Adrenal gland (tissue), 12 donors: Measurements from ENCODE around the gene METTL25B. TPM values are rescaled to one million over a fixed set of nuclear protein-coding genes. Genes with fewer than 3 reads are reported as not detected.

Experiments
- DNase-seq, 7 donors: peaks; one replicate each; pipeline ENCODE4 v3.0.0-alpha.2; 2019 to 2020
- H3K27ac ChIP-seq, 5 donors: fragments of 200-600 bp; sonication (generic) in 4 of 5; 1 replicate in 3 of 5; 2 replicates in 2 of 5; pipeline versions ENCODE4 v1.5.1 to v1.8.0; 2016 to 2020; ENCODE audit warnings: mild to moderate bottlenecking in 1 of 5
- H3K27me3 ChIP-seq: fragments of 200-600 bp; 2 replicates; pipeline ENCODE4 v1.8.0; 2021
- H3K36me3 ChIP-seq, 2 donors: fragments of 200-600 bp; replicated peaks in 1 of 2; 1 replicate in 1 of 2; 2 replicates in 1 of 2; pipeline versions ENCODE4 v1.5.1 to v1.8.0; 2018 to 2022
- H3K4me1 ChIP-seq, 2 donors: fragments of 200-600 bp; replicated peaks in 1 of 2; 1 replicate in 1 of 2; 2 replicates in 1 of 2; pipeline versions ENCODE4 v1.5.1 to v1.8.0; 2018 to 2021
- H3K4me3 ChIP-seq, 4 donors: fragments of 200-600 bp; sonication (generic) in 3 of 4; one replicate each; pipeline ENCODE4 v1.5.1; 2016 to 2018
- H3K9me3 ChIP-seq, 3 donors: fragments of 200-600 bp; sonication (generic) in 1 of 3; replicated peaks in 1 of 3; 1 replicate in 2 of 3; 2 replicates in 1 of 3; pipeline versions ENCODE4 v1.5.1 to v1.8.0; 2016 to 2021
- POLR2A ChIP-seq, 2 donors: fragments of 450-650 bp; IDR thresholded peaks; one replicate each; pipeline ENCODE4 v1.6.1; 2017; ENCODE audit warnings: antibody characterized with exemption in 2 of 2, mild to moderate bottlenecking in 2 of 2, moderate library complexity in 1 of 2
- WGBS, 4 donors: extraction: QIAGEN DNeasy Blood & Tissue Kit in 2 of 4; methylation state at CpG; one replicate each; pipeline versions ENCODE4 v1.1.5 to v1.1.7; 2013 to 2017; 5-methylcytosine and 5-hydroxymethylcytosine counted together
- intact Hi-C, 2 donors: fragments of 100-400 bp; cut with DNase I; formaldehyde crosslinking; loops; one replicate each; pipeline versions ENCODE4 v1.14.1 to v1.15.0; 2022 to 2023
- polyA plus RNA-seq, 3 donors: library from polyadenylated mRNA; stranded (reverse); fragments of 200-250 nt in 2 of 3; fragments of 350-450 nt in 1 of 3; fragmentation: Illumina TruSeq in 1 of 3; extraction: RNeasy Lipid Tissue Mini Kit (QIAGEN cat#74804) in 1 of 3; gene quantifications; one replicate each; pipeline ENCODE4 v1.2.3, GENCODE V29; 2013 to 2014
- total RNA-seq, 9 donors: library from RNA; depleted of rRNA in 4 of 9; stranded (reverse); fragments of >200 nt in 4 of 9; fragments of 120-200 nt in 1 of 9; fragmentation: NEBNext Ultra II Directional in 1 of 9; extraction: Animal tissue kit (Norgen Biotek cat#: 25700) in 1 of 9; gene quantifications; one replicate each; pipeline versions ENCODE4 v1.1.0 to v1.2.4, GENCODE V29; 2013 to 2023
- TF ChIP-seq, protein P1 (sequence below), 6 experiments: fragments of 450-650 bp in 4 of 6; fragments of 200-600 bp in 2 of 6; sonication (generic) in 1 of 6; IDR thresholded peaks; 1 replicate in 5 of 6; 2 replicates in 1 of 6; pipeline versions ENCODE4 v1.5.1 to v1.8.0; 2016 to 2021; ENCODE audit warnings: antibody characterized with exemption in 6 of 6, mild to moderate bottlenecking in 2 of 6, moderate library complexity in 1 of 6
- donor health status: healthy with polysubstance abuse.
- donor health status: Bipolar disorder and iron deficiency.
- donor health status: DM: yes; HTN: yes; CAD: no.
- donor health status: DM: no; HTN: no; CAD: no.
- donor health status: DM: no; HTN: no; CAD: no.
- donor health status: DM: yes; HTN: yes; CAD: no.

The METTL25B gene
- total and polyA plus RNA-seq, 12 donors = 17.4 to 140 (median 32.5) TPM

DNA sequence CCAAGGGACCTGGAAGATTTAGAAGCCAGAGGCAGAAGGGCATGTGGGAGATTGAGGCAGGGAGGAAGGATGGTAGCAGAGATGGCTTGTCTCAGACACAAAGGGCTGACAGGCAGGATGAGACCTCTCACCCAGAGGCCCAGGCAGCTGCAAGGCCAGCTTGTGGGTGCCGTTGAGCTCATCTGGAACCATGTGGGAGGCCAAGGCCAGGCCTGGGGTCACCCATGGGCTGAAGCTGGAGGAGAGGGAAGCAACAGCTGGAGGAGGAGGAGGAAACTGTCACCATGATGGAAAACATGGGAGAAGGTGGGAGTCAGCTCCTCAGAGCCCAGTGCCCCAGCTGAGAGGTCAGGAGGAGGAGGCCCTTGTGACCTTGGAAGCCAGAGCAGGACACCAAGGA, 29.3 kb upstream of the METTL25B start:
- no peaks in the 10 kb centered on the region for H3K27me3 ChIP-seq
- no peaks in the 10 kb centered on the region for H3K36me3 ChIP-seq
- 12 to 40% (median 25%) methylated on average over 1 of the region's 1 CpG; no CpG with 5 or more reads in 1 of the 4 donors for WGBS, 4 donors

DNA sequence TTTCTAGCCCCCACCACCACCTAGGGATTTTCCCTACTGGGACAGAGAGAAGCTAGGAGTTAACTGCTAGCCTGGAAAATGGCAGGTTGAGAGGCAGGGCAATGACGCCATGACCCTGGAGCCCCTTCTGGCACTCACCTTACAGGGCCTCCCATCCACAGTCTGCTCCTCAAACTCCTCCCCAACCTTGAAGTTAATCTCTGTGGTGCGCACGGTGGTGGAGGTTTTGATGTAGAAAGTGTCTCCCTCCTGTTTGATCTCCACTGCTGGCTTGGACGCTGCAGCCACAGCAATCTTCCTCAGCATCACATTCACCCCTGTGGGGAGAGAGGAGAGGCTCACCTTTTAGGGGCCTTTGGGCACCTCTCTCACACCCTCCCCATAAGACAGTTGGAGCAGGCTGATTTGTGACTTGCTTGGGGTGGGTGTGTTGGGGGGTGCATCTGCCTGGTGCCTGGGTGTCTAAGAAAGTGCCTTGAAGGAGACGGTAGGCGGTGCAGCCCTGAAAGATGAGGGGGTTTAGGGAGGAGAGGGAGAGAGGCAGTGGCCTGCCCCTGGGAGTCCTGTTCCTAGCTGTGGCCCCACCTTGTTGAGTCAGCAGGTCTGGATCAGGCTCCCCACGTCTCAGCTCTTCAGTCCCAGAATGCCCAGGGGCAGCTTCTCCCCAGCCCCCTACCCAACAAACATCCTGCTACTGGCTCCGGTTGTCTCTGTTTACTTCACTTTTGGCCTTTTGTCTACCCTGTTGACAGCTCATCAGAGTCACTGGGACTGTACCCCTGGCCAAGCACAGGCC, 27.3 kb upstream of the METTL25B start:
- intact Hi-C loops = no loop called here
- no peak overlapping the region for H3K27ac ChIP-seq
- H3K27me3 ChIP-seq = no peaks in the 10 kb centered on the region
- H3K4me1 ChIP-seq = peaks cover 13 to 14% of the 10 kb centered on the region in 2 donors
- H3K9me3 ChIP-seq = no peaks in the 10 kb centered on the region
- 80 to 89% (median 86%) methylated on average over 6 to 8 of the region's 8 CpGs for WGBS, 4 donors
- no peaks in the 10 kb centered on the region for H3K36me3 ChIP-seq
- no peak for DNase-seq
- TF ChIP-seq POLR2A (IDR thresholded peaks at IDR 0.05) = no peak
- TF ChIP-seq, protein P1, sequence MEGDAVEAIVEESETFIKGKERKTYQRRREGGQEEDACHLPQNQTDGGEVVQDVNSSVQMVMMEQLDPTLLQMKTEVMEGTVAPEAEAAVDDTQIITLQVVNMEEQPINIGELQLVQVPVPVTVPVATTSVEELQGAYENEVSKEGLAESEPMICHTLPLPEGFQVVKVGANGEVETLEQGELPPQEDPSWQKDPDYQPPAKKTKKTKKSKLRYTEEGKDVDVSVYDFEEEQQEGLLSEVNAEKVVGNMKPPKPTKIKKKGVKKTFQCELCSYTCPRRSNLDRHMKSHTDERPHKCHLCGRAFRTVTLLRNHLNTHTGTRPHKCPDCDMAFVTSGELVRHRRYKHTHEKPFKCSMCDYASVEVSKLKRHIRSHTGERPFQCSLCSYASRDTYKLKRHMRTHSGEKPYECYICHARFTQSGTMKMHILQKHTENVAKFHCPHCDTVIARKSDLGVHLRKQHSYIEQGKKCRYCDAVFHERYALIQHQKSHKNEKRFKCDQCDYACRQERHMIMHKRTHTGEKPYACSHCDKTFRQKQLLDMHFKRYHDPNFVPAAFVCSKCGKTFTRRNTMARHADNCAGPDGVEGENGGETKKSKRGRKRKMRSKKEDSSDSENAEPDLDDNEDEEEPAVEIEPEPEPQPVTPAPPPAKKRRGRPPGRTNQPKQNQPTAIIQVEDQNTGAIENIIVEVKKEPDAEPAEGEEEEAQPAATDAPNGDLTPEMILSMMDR (IDR thresholded peaks at IDR 0.05) = no peak
- H3K4me3 ChIP-seq = no peak overlapping the region

More for the DNA sequence above, 29.3 kb upstream of the METTL25B start:
- H3K9me3 ChIP-seq = no peaks in the 10 kb centered on the region
- no peak for TF ChIP-seq POLR2A (IDR thresholded peaks at IDR 0.05)
- TF ChIP-seq, protein P1 (IDR thresholded peaks at IDR 0.05) = no peak
- no peaks in the 10 kb centered on the region for H3K4me1 ChIP-seq
- no peak for DNase-seq
- intact Hi-C loops = loop anchor here in 1 of 2 donors (10.0 kb wide), 1 partner anchor 166 kb away; the partner anchor contains the start of gene NTRK1
- no peak overlapping the region for H3K4me3 ChIP-seq
- H3K27ac ChIP-seq = no peak overlapping the region

GRCh38 chr1:156703336-156703735, 24.9 kb upstream of the METTL25B start:
- DNase-seq = no peak
- H3K36me3 ChIP-seq = no peaks in the 10 kb centered on the region
- TF ChIP-seq, protein P1 (IDR thresholded peaks at IDR 0.05) = no peak
- TF ChIP-seq POLR2A (IDR thresholded peaks at IDR 0.05) = no peak
- H3K9me3 ChIP-seq = no peaks in the 10 kb centered on the region
- H3K4me3 ChIP-seq = no peak overlapping the region
- intact Hi-C loops = no loop called here
- peaks cover 23 to 26% of the 10 kb centered on the region in 2 donors for H3K4me1 ChIP-seq
- no peaks in the 10 kb centered on the region for H3K27me3 ChIP-seq
- 76 to 90% (median 83%) methylated on average over 2 to 4 of the region's 4 CpGs for WGBS, 4 donors
- H3K27ac ChIP-seq = no peak overlapping the region

DNA sequence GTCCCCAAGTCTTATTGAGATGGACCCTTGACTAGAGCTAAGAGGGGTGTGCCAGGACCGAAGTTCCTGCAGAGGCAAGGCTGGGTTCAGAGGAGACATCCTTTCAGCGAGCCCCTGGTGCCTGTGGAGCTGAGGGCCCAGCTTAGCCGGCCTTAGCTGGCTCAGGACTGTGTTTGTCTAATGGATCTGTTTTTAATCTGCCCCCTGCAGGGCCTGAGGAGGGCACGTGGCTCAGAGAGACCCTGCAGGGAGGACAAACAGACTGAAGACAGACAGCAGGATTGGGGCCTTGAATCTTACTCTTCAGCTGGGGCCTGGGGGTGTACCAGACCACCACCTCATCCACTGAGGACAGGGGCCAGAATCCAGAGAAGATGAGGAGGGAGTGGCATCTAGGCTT, 24.5 kb upstream of the METTL25B start:
- peaks cover 23 to 26% of the 10 kb centered on the region in 2 donors for H3K4me1 ChIP-seq
- H3K27ac ChIP-seq = no peak overlapping the region
- WGBS, 4 donors = 52 to 80% (median 64%) methylated on average over 4 of the region's 4 CpGs; no CpG with 5 or more reads in 1 of the 4 donors
- no peak for DNase-seq
- H3K4me3 ChIP-seq = no peak overlapping the region
- no peaks in the 10 kb centered on the region for H3K9me3 ChIP-seq
- H3K36me3 ChIP-seq = no peaks in the 10 kb centered on the region
- intact Hi-C loops = no loop called here
- no peak for TF ChIP-seq POLR2A (IDR thresholded peaks at IDR 0.05)
- TF ChIP-seq, protein P1 (IDR thresholded peaks at IDR 0.05) = no peak
- H3K27me3 ChIP-seq = no peaks in the 10 kb centered on the region
